HEK293T (cell line): ENCODE results near the gene EIF2D.

Source experiments
- BHLHE40 ChIP-seq: fragments of 450-650 bp; IDR thresholded peaks from 2 replicates; pipeline ENCODE4 v1.6.1; 2016; ENCODE audit warnings: mild to moderate bottlenecking, moderate library complexity, borderline replicate concordance
- CTBP1 ChIP-seq: fragments of 450-650 bp; IDR thresholded peaks from 2 replicates; pipeline ENCODE4 v1.6.1; 2016; ENCODE audit warnings: borderline replicate concordance
- ELF4 ChIP-seq: fragments of 450-650 bp; IDR thresholded peaks from 2 replicates; pipeline ENCODE4 v1.6.1; 2017; ENCODE audit warnings: antibody characterized with exemption
- FOXA1 ChIP-seq: fragments of 450-650 bp; IDR thresholded peaks from 2 replicates; pipeline ENCODE4 v1.6.1; 2016; ENCODE audit warnings: mild to moderate bottlenecking
- FOXM1 ChIP-seq: fragments of 450-650 bp; IDR thresholded peaks from 2 replicates; pipeline ENCODE4 v1.6.1; 2017; ENCODE audit warnings: mild to moderate bottlenecking, borderline replicate concordance
- L3MBTL2 ChIP-seq: fragments of 450-650 bp; conservative IDR thresholded peaks from 2 replicates; pipeline ENCODE4 v1.6.1; 2016; ENCODE audit warnings: mild to moderate bottlenecking
- SUZ12 ChIP-seq: fragments of 450-650 bp; IDR thresholded peaks from 2 replicates; pipeline ENCODE4 v1.6.1; 2016; ENCODE audit warnings: mild to moderate bottlenecking
- ZNF384 ChIP-seq: fragments of 450-650 bp; IDR thresholded peaks from 2 replicates; pipeline ENCODE4 v1.6.1; 2016

DNA sequence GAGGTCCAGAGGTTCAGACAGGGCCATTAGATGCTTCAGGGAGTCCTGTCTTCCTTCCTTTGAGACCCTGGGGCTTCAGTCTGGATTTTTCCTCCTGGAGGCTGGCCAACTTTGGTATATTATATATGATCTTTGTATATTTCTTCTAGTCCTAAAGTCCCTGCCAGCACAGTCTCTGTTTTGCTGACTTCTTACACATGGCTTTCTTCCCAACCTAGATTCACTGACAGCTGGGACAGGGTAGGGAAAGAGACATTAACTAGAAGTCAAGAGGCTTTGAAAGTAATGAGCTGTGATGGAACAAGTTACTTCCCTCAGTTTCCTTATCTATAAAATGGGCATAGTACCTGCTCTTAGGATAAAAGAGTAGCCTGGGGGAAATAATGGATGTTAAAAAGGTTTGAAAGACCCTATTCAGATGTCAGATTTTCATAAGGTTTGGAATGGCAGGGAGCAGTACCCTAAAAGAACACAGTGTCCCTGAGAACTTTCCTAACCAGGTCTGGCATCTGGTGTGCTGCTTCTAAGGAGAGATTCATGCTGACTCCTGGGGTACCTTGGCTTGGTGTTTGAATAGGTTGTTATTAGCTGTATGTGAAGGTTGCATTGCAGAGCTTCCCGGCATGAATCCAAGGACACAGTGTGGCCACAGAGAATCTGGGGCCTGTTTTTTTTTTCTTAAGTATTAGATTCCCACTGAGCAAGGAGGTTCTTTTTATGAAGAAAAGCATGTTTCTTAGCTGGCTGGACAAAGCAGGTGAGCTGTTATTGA is 57.4 kb downstream of the EIF2D start:
- TF ChIP-seq CTBP1 (no peak), ZNF384 (no peak), L3MBTL2 (no peak), ELF4 (no peak), SUZ12 (no peak), FOXA1 (no peak), FOXM1 (no peak), BHLHE40 (no peak)
